Left forelimb (tissue), 1 donor: Measurements from ENCODE around the gene OR10G3.

Source experiments
- DNase-seq: peaks from one replicate; pipeline ENCODE4 v3.0.0-alpha.2; 2018; ENCODE audit warnings: low spot score

OR10G3 gene

DNA sequence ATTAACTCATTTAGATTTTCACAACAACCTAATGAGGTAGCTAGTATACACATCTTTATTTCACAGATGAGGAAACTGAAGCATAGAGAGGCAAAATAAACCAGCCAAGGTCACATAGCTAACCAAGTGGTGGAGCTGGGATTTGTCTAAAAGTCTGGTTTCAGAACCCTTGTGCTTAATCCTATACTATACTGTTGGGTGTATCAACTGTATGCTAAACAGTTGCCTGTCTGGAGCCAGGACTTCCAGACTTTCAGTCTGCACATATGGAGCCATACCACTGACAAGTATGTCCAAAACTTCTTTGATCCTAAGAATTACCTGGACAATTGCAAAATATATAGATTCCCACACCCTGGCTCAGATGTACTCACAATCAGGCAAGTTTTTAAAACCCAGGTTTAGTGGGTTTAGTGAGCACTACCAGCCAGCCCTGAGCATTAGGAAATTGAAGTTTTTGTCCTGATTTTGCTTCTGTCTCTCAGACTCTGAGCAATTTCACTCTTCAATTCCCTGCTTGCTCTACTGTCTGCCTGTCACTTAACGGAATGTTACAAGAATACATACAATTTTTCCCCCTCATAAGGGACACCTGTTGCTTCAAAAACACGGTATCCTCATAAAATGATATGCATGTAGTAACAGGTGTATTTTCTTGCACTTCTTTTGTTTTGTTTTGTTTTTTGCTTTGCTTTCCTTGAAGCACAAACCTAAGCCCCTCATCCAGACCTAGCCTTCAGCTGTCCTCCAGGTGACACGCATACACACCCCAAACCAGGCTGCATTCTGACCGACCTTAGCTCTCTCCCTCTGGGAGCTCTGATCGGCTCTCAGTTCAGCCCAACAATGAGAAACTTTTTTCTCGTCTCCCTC, 44.1 kb downstream of the OR10G3 start:
- no peak for DNase-seq

DNA sequence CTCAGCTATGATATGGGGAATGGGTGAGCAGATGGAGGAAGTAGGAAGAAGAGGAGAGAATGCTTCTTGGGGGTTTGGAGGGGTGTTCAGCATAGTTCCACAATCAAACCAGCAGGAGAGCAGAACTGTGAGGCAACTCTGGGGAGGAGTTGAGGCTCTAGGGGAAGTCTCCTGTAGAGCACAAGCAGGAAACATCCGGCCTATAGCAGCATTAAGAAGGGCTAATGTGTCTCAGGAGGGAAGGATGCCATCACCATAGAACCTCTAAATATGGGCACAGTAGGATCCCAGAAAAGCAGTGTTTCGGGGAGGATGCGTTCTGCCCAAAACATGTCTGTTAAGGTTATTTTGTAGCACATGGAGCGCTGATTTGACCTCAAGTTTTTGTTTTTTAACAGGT, 45.3 kb downstream of the OR10G3 start:
- no peak for DNase-seq

DNA sequence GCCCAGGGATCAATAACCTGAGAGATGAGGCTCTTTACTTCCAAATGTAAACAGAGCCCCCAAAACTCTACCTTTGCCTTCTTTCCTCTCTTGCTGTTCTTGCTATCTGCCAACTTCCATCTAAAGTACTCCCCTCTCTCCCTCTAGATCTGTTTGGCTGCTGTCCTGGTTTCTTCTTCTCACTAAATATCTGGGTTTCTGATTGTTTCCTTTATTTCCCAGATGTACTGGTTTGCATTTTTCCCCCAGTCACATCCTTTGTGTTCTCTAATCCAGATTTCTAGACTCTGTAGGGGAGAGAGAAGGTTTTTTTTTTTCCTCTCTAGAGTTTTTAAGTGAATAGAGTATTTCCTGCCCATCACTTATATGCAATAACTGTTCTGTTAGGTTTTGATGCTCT, 46.6 kb downstream of the OR10G3 start:
- no peak for DNase-seq

DNA sequence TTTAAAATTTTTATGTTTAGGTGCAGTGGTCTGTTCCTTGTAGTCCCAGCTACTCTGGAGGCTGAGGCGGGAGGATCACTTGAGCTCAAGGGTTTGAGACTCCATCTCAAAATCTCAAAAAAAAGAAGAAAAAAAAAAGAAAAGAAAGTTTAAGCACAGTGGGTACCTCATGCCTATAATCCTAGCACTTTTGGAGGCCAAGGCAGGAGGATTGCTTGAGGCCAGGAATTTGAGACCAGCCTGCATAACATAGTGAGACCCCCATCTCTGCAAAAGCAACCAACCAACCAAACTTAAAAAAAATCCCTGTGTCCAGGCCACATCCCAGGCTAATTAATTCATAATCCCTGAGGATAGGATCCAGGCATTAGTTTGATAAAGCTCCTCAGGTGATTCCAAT, 50.4 kb downstream of the OR10G3 start:
- no peak for DNase-seq

DNA sequence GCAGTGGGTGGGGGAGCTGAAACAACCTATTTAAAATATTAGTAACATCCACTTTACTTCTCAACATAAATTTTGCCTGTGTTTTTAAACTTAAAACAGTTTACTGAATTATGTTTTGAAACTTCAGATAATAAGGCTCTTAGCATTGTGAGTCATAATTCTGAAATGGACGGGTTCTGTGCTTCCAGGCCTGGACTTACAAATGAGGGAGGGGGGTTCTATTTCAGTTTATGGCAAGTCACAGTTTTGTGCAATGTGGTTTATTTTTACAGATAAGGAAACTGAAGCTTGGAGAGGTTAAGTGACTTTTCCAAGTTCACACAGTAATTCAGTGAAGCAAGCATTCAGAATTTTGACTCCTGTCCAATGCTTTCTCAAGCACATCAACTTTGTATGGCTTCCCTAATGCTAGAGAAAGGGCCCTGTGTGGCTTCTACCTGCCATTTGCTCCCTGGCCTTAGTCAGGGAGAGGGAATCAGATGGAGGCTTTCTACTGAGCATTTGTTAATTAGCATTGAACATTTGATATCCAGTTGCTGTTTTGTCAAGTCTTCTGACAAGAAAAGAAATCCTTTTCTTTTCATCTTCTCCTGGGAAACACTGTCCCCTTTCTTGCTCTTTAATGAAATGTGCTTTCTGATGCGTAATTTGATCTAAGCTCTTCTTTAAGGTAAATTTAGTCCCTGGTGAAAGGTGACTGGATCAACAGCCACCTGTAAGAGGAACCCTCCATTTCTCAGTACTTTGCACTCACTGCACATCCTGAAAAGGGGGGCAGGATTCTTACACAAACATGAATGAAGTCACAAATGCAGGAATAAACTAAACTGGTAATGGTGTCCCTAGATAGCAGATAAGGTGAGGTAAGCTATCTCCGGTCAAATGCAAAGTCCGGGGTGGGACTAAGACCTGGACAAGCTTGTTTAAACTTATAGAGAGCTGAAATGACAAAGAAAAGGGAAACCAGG, 51.2 kb downstream of the OR10G3 start:
- DNase-seq: no peak

DNA sequence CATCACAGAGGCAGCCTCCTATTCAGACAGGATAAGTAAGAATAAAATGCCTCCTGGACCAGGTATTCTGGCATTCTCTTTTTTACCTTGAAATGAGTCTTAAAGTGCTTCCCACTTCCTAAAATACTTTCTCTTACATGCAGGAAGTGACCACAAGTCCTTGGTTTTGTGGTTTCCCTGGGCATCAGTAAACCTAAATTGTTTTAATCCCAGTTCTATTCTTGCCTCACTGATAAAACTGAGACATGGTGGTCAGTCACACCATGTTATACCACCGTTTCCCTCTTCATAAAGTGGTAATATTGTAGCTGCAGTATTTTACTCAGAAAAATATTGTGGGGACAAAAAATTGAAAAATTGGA, 52.6 kb downstream of the OR10G3 start:
- no peak for DNase-seq

DNA sequence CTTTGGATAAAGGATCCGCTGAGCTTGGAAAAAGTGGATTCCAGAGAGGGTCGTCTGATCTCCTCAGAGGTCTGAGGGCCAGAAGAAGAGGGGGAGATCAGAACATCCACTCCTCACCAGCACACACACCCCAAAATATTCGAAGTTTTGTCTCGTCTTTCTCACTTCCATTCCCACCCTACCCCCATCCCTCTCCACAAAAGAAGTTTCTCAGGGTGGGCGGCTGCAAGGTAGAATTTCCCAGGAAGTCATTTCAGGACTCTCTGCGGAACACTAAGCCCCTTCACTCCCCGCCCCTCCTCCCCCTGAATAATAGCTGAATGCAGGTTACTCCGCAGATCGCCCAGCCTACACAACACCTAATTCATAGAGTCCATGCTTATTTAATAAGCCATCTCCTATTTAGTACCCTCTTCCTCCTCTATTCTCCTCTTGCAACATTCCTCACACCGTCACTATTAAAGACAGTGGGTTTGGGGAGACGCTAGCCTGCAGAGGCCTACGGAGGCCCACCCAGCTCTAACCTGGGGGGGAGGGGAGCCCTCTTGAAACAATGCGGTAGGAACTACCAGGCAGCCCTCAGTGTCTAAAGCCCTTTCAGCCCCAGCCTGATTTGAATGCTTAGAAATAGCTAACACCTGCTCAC, 53.1 kb downstream of the OR10G3 start:
- no peak for DNase-seq

DNA sequence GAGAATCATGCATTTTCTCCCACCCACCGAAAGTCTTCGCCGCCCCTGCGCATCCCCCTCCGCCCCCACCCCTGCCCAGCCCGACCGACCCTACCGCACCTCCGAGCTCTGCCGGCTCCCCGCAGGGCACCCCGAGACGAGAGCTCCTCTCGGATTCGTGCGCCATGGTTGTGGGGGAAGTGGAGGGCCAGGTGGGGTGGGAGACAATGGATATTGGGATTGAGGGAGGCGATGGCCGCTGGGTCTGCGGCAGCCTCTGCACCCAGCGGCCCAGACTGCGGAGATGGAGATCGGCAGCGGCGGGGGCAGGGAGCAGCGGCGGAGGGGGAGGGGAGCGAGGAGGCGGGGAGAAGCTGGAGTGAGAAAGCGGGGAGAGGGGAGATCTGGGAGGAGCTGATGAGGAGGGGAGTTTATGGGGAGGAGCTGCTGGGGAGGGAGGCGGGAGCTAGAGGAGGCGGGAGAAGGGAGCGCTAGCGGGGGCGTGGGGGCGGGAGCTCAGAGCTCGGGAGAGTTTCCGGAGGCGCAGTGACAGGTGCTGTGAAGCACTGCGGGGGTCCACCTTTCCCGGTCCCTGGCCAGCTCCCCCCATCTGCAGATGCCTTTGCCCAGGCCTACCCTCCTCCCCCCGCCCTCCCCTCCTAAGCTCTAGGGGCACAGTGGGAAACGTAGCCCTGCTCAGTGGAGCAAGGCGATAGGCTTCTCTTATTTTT, 53.8 kb downstream of the OR10G3 start, which contains the start of gene SALL2:
Gene SALL2 (minus strand): TSS at position 385 of the 710 bp plus-strand sequence. CDS start 219 bp downstream, at position 166.
- DNase-seq: peak; percentile 87

DNA sequence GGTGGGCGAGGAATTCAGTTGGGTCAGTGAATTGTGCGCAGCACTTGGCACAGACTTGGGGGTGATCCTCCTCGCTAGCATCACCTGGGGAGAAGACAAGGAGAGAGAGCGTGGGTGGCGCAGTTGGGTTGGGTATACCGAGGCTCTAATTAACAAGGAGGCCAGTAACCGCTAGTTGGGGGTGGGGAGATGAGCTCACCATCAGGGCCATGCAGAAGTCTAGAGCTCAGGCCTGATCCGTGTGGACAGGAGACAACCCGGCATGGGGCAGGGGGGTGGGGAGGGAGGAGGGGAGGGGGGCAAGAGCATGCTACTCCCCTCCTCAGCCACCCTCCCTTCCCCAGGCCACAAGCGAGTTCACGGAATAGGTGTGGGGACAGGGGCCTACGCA, 54.3 kb downstream of the OR10G3 start:
- no peak for DNase-seq

DNA sequence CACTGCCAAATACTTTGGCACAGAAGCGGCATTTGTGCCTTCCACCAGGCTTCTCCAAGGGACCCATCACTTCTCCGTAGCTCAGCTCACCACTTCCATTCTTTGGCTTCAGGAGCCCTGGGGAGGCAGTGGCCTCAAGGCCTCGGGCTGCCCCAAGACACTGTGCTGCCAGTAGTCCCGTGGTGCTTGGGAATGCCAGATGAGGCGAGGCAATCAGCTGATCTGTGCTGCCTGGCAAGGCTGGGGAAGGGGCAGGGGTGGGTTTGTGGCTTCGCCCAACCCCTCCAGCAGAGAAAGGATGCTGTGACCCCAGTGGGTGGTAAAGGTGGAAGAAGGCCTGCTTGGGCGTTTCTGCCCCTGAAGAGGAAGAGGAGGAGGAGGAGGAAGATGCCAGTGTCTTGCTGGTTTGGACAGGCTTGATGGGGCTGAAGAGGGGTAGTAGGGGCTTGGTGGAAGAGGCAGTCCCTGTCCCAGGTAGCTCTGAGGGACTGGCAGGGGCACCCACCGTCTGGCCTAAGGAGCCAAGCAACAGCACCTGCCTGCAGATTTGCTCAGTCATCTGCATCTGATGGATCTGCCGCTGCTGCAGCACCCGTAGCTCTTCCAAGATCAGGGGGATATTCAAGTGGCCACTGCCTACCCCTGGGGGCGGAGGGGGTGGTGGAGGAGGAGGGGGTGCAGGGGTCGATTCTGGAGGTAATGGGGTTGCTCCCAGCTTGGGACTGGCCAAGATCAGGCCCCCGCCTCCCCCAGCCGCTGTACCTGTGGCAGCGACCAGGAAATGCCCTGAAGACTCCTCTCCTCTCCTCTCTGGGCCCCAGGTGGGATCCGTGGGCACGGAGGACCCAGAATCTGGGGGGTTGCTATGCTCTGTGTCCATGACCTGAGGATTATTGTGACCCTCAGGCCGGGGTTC, 55.0 kb downstream of the OR10G3 start:
- DNase-seq: no peak

DNA sequence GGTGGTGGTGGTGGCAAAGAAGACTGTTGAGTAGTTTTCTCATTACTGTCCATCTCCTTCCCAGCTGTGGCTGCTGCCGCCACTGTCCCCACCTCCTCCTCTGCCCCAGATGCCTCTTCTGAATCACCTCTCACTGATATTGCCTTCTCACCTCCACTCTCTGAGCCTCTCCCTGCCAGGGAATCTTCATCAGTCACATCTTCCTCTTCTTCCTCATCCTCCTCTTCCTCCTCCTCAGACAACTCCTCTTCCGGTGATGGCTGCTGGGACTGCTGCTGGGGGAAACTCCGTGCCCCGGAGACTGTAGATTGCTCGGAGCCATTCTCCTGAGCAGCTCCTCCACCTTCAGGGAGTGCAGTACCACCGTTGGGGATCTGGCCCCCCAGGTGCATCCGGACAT, 56.7 kb downstream of the OR10G3 start:
- no peak for DNase-seq

DNA sequence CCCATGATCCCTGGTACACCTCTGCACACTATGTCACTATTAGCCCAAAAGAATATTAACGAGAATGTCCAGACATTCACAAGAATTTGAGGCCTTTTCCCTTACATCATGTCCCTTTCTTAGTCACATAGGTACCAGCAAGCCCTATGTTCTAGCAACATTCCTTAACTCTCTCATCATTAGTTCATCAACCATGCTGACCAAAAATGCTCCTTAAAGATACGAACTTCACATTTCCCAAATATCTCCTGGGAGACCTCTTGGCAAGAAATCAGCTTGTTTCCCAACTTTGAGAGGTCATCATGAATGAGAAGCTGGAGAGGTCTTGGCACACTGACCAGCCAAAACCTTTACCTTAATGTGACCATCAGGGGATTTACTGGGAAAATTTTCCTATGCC, 58.4 kb downstream of the OR10G3 start:
- no peak for DNase-seq

DNA sequence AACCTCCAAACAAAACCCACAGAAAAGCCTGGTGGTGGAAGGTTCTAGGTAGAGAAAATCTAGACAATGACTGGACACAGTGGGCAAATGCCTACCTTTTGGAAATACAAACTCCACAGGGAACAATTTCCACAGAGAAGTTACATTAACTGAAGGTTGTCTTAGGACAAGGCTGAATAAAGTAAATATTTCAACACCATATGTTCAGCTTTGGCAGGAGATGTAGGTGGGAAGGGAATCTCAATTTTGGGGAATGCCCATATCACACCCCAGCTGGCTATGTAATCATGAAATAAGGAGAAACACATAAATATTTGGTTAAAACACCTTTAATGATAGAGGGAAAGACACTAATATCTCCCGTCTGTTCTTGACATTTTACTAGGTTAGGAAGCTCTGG, 59.1 kb downstream of the OR10G3 start:
- DNase-seq: no peak

DNA sequence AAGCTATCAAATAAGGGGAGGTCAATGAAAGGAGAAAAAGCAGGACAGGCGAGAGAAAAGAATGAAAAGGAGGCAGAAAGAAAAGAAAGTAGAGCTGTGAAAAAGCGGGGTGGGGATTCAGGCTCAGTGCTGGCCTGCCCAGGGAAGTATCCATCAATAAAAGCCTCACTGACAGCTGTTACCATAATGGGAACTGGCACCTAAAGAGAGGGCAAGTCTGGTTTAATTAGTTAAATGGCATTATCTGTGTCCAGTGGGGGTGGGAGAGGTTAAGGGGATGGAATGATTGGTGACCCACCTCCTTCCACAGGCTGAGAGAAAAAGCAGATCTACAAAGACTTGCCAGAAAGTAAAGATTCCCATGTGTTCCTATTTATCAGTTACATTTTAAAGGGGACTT, 61.2 kb downstream of the OR10G3 start:
- no peak for DNase-seq
